Ovary (tissue), 10 donors: Measurements from ENCODE around the gene S100A1. TPM values are rescaled to one million over a fixed set of nuclear protein-coding genes. Genes with fewer than 3 reads are reported as not detected.
A peak's percentile ranks its signal among the peaks of the same experiment; 100 is the strongest.
"Not testable (repeated sequence)": the region's sequence is repeated elsewhere in the genome, so short reads cannot be mapped to it uniquely, and the experiment has no call there.

Source experiments
- DNase-seq, 5 donors: peaks; one replicate each; pipeline ENCODE4 v3.0.0-alpha.2; 2019 to 2020
- H3K27ac ChIP-seq, 2 donors: fragments of 200-600 bp; one replicate each; pipeline versions ENCODE4 v1.5.1 to v1.8.0; 2019 to 2022
- H3K27me3 ChIP-seq: fragments of 200-600 bp; one replicate; pipeline ENCODE4 v1.8.0; 2022
- H3K36me3 ChIP-seq: fragments of 200-600 bp; sonication (generic); one replicate; pipeline ENCODE4 v1.5.1; 2019
- H3K4me1 ChIP-seq: one replicate; pipeline ENCODE4 v1.8.1; 2013; ENCODE audit warnings: mild to moderate bottlenecking, moderate library complexity; ENCODE audit not compliant: insufficient read depth
- H3K4me3 ChIP-seq: fragments of 200-600 bp; sonication (generic); one replicate; pipeline ENCODE4 v1.5.1; 2017
- H3K9me3 ChIP-seq, 2 donors: fragments of 200-600 bp in 1 of 2; sonication (generic) in 1 of 2; one replicate each; pipeline versions ENCODE4 v1.5.1 to v1.8.1; 2013 to 2019; ENCODE audit warnings: mild to moderate bottlenecking in 1 of 2, moderate library complexity in 1 of 2
- EP300 ChIP-seq: sonication (generic); formaldehyde crosslinking; IDR thresholded peaks from one replicate; pipeline ENCODE4 v1.6.1; 2017; ENCODE audit warnings: antibody characterized with exemption
- POLR2A ChIP-seq: fragments of 450-650 bp; IDR thresholded peaks from one replicate; pipeline ENCODE4 v1.6.1; 2017; ENCODE audit warnings: antibody characterized with exemption, mild to moderate bottlenecking, moderate library complexity
- WGBS, 3 donors: extraction: QIAGEN DNeasy Blood & Tissue Kit in 1 of 3; methylation state at CpG; one replicate each; pipeline versions ENCODE4 v1.1.5 to v1.1.7; 2013 to 2017; 5-methylcytosine and 5-hydroxymethylcytosine counted together
- intact Hi-C, 4 donors: fragments of 100-400 bp; cut with DNase I; formaldehyde crosslinking; loops; one replicate each; pipeline versions ENCODE4 v1.11.0 to v1.15.1; 2022 to 2023
- long read RNA-seq, 3 donors: library from polyadenylated mRNA in 2 of 3; unstranded in 2 of 3; transcript quantifications; one replicate each; pipeline ENCODE4 v2.0.0 and lab custom pipeline, GENCODE V29; 2021 to 2026
- polyA plus RNA-seq, 2 donors: library from polyadenylated mRNA; stranded (reverse); fragments of 200-250 nt in 1 of 2; fragments of 350-450 nt in 1 of 2; fragmentation: Illumina TruSeq in 1 of 2; extraction: RNeasy Lipid Tissue Mini Kit (QIAGEN cat#74804) in 1 of 2; gene quantifications; one replicate each; pipeline ENCODE4 v1.2.3, GENCODE V29; 2013 to 2014
- total RNA-seq, 7 donors: library from RNA; depleted of rRNA in 2 of 7; stranded (reverse); fragments of >200 nt in 2 of 7; fragmentation: NEBNext Ultra II Directional in 3 of 7; extraction: Animal tissue kit (Norgen Biotek cat#: 25700) in 3 of 7; gene quantifications; one replicate each; pipeline versions ENCODE4 v1.1.0 to v1.2.4, GENCODE V29; 2016 to 2023
- TF ChIP-seq, protein P1 (sequence below), 3 donors: fragments of 450-650 bp in 2 of 3; fragments of 200-600 bp in 1 of 3; IDR thresholded peaks; one replicate each; pipeline versions ENCODE4 v1.5.1 to v1.8.0; 2016 to 2022; ENCODE audit warnings: antibody characterized with exemption in 3 of 3, mild to moderate bottlenecking in 1 of 3
- donor health status: DM: no; HTN: no; CAD: no; lungs with moderate emphysema.
- donor health status: DM: no; HTN: no; CAD: no.
- donor health status: Bipolar disorder and iron deficiency.
- donor health status: DM: yes; HTN: yes; CAD: no.
- donor health status: DM: no; HTN: no; CAD: no.
- donor health status: DM: yes; HTN: yes; CAD: no.

Gene S100A1
- total RNA-seq, result 10 to 100 TPM in 2 of 7 donors, 1 to 10 TPM in 3, under 1 TPM in 1, not detected in 1; 0.91 to 77.2 (median 4.8) TPM
- 1 to 10 TPM in 1 of 2 donors, under 1 TPM in 1; 0.97 to 1.2 TPM for polyA plus RNA-seq
- long read RNA-seq, donor 1, result 0 reads
- long read RNA-seq, donor 2, partial matches to known transcripts, result 0 of 2 reads
- long read RNA-seq, donor 2, other reads (novel, unspliced or antisense), result 0 of 2 reads
- long read RNA-seq, donor 3, transcript S100A1-201 (3 exons, 594 nt), result major isoform, 5 of 9 reads
- long read RNA-seq, donor 3, partial matches to known transcripts, result 0 of 9 reads
- long read RNA-seq, donor 3, other reads (novel, unspliced or antisense), result 4 of 9 reads

DNA sequence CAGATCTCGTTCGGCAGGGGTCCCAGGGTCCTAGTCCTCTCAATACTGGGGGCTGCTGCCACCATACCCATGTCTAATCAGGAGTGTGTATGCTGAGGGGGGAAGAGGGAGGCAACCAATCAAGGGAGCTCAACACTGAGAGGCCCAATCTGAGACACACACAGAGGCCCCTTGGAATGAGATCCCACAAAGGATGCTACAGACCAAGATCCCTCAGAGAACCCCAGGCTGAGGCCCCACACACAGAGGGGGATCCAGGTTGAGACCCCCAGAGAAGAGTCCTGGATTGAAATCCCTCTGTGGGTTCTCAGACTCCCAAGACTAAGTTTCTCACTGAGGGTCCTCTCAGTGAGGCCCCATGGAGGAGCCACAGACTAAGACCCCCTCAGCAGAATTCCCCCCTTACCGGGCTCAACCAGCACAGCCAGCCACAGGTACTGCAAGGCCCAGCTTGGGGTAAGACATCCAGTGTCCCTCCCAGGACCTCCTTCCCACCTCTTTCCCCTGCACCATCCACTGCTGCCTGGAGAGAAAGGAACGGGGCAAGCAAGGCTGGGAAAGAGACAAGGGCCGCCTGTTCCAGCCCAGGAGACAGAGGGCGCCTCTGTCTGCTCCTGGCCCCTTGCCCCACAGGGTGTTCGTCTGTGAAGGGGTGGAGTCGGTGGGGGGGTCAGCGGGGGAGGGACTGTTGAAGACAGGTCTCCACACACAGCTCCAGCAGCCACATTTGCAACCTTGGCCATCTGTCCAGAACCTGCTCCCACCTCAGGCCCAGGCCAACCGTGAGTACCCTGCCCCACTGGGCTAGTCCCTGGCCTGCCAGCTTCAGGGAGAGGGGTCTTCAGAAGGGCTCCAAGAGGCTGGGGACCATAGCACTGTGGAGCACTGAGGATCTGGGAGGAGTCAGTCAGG lies at the start of gene S100A1:
S100A1 (plus strand) TSS at position 720 of the 912 bp plus-strand sequence. CDS start 2,088 bp downstream, outside the sequence.
- Histone ChIP-seq H3K4me3 (peak within 1 kb of the TSS; percentile 36), H3K27ac (peak within 1 kb of the TSS; percentile 59 to 72), H3K27me3 (no peaks in the 10 kb centered on the region), H3K4me1 (peaks cover 3% of the 10 kb centered on the region), H3K36me3 (no peaks in the 10 kb centered on the region), H3K9me3 (no peaks in the 10 kb centered on the region)
- TF ChIP-seq, protein P1, sequence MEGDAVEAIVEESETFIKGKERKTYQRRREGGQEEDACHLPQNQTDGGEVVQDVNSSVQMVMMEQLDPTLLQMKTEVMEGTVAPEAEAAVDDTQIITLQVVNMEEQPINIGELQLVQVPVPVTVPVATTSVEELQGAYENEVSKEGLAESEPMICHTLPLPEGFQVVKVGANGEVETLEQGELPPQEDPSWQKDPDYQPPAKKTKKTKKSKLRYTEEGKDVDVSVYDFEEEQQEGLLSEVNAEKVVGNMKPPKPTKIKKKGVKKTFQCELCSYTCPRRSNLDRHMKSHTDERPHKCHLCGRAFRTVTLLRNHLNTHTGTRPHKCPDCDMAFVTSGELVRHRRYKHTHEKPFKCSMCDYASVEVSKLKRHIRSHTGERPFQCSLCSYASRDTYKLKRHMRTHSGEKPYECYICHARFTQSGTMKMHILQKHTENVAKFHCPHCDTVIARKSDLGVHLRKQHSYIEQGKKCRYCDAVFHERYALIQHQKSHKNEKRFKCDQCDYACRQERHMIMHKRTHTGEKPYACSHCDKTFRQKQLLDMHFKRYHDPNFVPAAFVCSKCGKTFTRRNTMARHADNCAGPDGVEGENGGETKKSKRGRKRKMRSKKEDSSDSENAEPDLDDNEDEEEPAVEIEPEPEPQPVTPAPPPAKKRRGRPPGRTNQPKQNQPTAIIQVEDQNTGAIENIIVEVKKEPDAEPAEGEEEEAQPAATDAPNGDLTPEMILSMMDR (IDR thresholded peaks at IDR 0.05), result peak; percentile 8 to 50 (median 29)
- TF ChIP-seq EP300 (no peak), POLR2A (no peak)
- 64 to 79% (median 69%) methylated on average over 8 to 10 of the region's 10 CpGs for WGBS, 3 donors
- peak in 4 of 5 donors; percentile 58 to 66 (median 58) for DNase-seq
- intact Hi-C loops, result loop anchor here in 1 of 4 donors (10.0 kb wide), 1 partner anchor 53 kb away; no protein-coding TSS in a partner anchor

DNA sequence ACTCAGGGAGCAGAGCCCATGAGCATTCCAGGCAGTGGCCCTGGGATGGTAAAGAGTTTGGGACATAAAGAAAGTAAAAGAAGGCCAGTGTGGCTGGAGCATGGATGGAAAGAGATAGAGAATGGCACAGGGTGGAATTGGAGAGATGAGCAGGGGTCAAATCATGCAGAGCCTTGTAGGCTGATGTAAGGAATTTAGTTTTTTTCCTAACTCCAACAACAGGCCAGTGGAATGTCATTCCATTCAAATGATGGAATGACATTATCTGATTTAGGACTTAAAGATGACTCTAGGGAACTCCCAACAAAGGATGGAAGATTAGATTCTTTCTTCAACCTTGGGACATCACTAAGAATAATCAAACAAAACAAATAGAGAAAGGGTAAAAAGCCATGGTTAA lies 49.7 kb upstream of the S100A1 start:
- DNase-seq, result no peak
- TF ChIP-seq POLR2A (no peak), EP300 (no peak)
- TF ChIP-seq, protein P1 (IDR thresholded peaks at IDR 0.05), result no peak
- no peaks in the 10 kb centered on the region for H3K27me3 ChIP-seq
- no peak overlapping the region for H3K4me3 ChIP-seq
- no peak overlapping the region for H3K27ac ChIP-seq
- H3K4me1 ChIP-seq, result peaks cover 1% of the 10 kb centered on the region
- H3K36me3 ChIP-seq, result no peaks in the 10 kb centered on the region
- no peaks in the 10 kb centered on the region for H3K9me3 ChIP-seq
- intact Hi-C loops, result loop anchor here in 2 of 4 donors (5.0 to 10.0 kb wide), 3 partner anchors 46 to 196 kb away; partner anchors contain the start of genes ILF2 (in 1 of the 2), S100A1 (in 1 of the 2), S100A13 (in 1 of the 2) and SLC27A3 (in 1 of the 2)

DNA sequence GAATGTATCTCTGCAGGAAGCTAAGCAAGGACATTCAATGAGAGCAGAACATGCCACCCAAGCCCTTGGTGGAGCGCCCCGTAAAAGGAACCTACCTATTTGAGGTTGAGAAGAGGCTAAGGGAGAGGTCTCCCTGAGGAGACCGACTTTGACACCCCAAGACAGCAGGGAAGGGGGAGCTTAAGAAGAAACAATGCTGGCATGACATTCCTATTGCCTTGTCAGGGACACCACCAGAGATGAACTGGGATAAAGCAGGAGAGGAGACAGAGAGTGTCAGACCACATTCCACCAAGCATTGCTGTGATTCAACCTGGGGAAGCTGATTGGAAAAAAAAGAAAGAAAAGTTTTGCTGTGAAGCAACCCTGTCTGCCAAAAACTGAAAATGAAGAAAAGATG lies 49.3 kb upstream of the S100A1 start:
- TF ChIP-seq, protein P1 (IDR thresholded peaks at IDR 0.05), result no peak
- TF ChIP-seq POLR2A (no peak), EP300 (no peak)
- intact Hi-C loops, result loop anchor here in 2 of 4 donors (5.0 to 10.0 kb wide), 3 partner anchors 46 to 196 kb away; partner anchors contain the start of genes ILF2 (in 1 of the 2), S100A1 (in 1 of the 2), S100A13 (in 1 of the 2) and SLC27A3 (in 1 of the 2)
- Histone ChIP-seq H3K9me3 (no peaks in the 10 kb centered on the region), H3K4me1 (peaks cover 1% of the 10 kb centered on the region), H3K4me3 (no peak overlapping the region), H3K27me3 (no peaks in the 10 kb centered on the region), H3K27ac (no peak overlapping the region), H3K36me3 (no peaks in the 10 kb centered on the region)
- no peak for DNase-seq
- 82 to 90% (median 87%) methylated on average over 3 of the region's 3 CpGs for WGBS, 3 donors

DNA sequence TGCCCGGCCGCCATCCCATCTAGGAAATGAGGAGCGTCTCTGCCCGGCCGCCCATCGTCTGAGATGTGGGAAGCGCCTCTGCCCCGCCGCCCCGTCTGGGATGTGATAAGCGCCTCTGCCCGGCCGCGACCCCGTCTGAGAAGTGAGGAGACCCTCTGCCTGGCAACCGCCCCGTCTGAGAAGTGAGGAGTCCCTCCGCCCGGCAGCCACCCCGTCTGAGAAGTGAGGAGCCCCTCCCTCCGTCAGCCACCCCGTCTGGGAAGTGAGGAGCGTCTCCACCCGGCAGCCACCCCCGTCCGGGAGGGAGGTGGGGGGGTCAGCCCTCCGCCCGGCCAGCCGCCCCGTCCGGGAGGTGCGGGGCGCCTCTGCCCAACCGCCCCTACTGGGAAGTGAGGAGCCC lies 45.4 kb upstream of the S100A1 start:
- WGBS, 3 donors, result 94 to 95% (median 95%) methylated on average over 15 to 34 of the region's 34 CpGs
- H3K4me3 ChIP-seq, H3K27me3 ChIP-seq, H3K27ac ChIP-seq, H3K36me3 ChIP-seq, DNase-seq, H3K9me3 ChIP-seq: not testable (repeated sequence)
- H3K4me1 ChIP-seq, result peaks cover 14% of the 10 kb centered on the region
- intact Hi-C loops, result loop anchor here in 1 of 4 donors (5.0 kb wide), 1 partner anchor 34 kb away; the partner anchor contains the start of gene S100A14

DNA sequence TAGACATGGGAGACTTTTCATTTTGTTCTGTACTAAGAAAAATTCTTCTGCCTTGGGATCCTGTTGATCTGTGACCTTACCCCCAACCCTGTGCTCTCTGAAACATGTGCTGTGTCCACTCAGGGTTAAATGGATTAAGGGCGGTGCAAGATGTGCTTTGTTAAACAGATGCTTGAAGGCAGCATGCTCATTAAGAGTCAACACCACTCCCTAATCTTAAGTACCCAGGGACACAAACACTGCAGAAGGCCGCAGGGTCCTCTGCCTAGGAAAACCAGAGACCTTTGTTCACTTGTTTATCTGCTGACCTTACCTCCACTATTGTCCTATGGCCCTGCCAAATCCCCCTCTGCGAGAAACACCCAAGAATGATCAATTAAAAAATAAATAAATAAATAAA lies 44.7 kb upstream of the S100A1 start:
- WGBS, 3 donors, result 38 to 61% (median 52%) methylated on average over 3 of the region's 3 CpGs
- peaks cover 14% of the 10 kb centered on the region for H3K4me1 ChIP-seq
- not testable (repeated sequence) for DNase-seq, H3K4me3 ChIP-seq, H3K9me3 ChIP-seq, H3K27me3 ChIP-seq, H3K27ac ChIP-seq, H3K36me3 ChIP-seq
- intact Hi-C loops, result loop anchor here in 1 of 4 donors (5.0 kb wide), 1 partner anchor 34 kb away; the partner anchor contains the start of gene S100A14
